Head of caudate nucleus (tissue), 42 donors: ENCODE results near the gene THYN1.

Experiments
- DNase-seq, 42 donors: peaks; one replicate each; pipeline versions ENCODE4 v3.0.0 to v3.0.0-alpha.2; 2020 to 2021; ENCODE audit warnings: mixed read lengths in 7 of 42
- intact Hi-C: fragments of 100-400 bp; cut with DNase I; formaldehyde crosslinking; loops from one replicate; pipeline ENCODE4 v1.15.0; 2022

THYN1 gene

GRCh38 chr11:134230339-134230738 is 22.8 kb downstream of the THYN1 start:
- DNase-seq = peak in 2 of 42 donors; percentile 5 to 18
- intact Hi-C loops = no loop called here

DNA sequence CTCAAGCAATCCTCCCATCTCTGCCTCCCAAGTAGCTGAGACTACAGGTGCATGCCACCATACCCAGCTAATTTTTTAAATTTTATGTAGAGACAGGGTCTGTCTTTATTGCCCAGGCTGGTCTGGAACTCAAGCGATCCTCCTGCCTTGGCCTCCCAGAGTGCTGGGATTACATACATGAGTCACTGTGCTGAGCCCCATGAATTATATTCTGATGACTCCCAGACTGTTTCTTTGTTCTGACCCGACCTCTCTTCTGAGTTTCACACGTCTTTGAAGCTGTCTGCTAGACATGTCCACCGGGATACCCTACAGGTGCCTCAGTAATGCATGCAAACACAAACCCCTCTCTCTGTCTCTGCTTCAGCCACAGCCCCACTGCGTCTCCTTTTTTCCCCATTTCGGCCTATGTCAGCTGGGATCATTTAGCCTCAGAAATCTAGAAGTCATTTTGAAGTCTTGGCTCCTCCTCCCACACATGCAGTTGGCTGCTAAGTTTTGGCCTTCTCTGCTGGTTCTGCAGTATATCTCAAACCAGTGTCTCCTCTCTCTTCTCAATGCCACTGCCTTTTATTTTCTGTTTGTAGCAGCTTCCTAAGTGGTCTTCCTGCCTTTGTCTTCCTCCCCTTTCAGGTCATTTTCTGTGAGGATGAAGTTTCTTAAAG is 23.9 kb downstream of the THYN1 start:
- intact Hi-C loops = loop anchor here (10.0 kb wide), 1 partner anchor 184 kb away; no protein-coding TSS in a partner anchor
- DNase-seq = peak in 2 of 42 donors; percentile 14 to 29

DNA sequence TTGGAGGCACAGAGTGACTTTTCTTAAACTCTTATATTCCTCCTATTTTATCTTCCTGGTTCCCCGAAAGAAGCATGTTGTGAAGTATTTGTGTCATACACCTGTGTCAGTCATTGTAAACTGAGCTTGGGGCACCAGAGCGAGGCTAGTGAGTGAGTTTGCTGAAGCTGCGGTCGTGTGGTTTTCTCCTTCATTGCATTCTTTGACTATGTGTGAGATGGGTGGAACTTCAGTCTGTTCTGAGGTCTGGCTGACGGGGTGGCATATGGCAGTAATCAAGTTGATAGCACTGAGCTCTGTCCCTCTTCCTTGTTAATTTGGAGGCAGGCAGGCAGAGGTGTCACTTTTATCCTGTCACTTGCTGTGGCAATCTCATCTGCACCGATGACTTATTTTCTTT is 24.5 kb downstream of the THYN1 start:
- intact Hi-C loops = loop anchor here (10.0 kb wide), 1 partner anchor 184 kb away; no protein-coding TSS in a partner anchor
- DNase-seq = peak in 1 of 42 donors; percentile 22

DNA sequence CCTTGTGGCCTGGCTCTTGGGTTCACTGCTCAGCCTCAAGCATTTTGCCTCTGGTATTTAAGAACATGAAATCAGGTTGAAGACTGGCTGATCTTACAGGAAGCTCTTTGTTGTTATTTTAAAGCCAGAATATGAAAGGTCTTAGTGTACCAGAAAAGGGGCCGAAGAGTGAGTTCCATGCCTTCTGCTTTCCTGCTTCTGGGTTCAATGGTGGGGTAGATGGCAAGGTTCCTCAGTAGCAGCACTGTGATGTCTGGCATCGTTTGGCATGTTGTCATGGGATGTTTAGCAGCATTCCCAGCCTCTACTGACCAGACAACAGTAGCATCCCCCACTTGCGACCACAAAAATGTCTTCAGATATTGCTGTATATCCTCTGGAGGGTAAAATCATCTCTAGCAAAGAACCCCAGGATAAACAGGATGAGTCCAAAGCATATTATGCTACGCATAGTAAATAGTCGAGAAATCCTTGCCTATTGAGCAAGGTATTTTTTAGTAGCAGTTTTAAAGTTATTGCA is 26.3 kb downstream of the THYN1 start:
- peak in 1 of 42 donors; percentile 23 for DNase-seq
- intact Hi-C loops = loop anchor here (10.0 kb wide), 1 partner anchor 182 kb away; no protein-coding TSS in a partner anchor

- intact Hi-C loops = loop anchor here (10.0 kb wide), 1 partner anchor 180 kb away; no protein-coding TSS in a partner anchor
- peak; percentile 66 to 91 (median 80) for DNase-seq
Measured at GRCh38 chr11:134224710-134225664, 28.2 kb downstream of the THYN1 start.

- intact Hi-C loops = loop anchor here (10.0 kb wide), 1 partner anchor 179 kb away; no protein-coding TSS in a partner anchor
Measured at GRCh38 chr11:134223836-134224709, 29.1 kb downstream of the THYN1 start, which contains the start of the genes NCAPD3 and VPS26B. Gene NCAPD3, minus strand, starts transcription at chr11:134223967. Its CDS starts 41 bp downstream, at chr11:134223926. Gene VPS26B, plus strand, starts transcription at chr11:134224671. Its CDS starts 452 bp downstream, at chr11:134225123.

DNA sequence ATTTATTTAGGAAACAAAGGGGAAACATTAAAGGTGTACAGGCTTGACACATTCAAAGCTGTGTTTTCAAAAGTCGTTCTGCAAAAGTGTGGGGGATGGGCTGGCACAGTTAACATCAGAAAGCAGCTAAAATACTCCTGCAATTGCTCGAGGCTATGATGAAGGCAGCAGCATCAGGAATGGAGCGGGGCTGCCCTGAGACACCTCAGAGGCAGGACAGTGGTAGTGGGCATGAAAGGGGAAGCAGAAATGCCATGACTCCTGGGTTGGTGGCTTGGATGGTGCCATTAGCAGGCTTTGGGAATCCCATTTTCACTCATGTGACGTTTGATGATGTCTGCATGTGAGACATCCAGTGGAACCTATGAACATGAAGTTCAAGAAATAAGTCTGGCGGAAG is 30.0 kb downstream of the THYN1 start:
- intact Hi-C loops = loop anchor here (10.0 kb wide), 1 partner anchor 178 kb away; no protein-coding TSS in a partner anchor

More at GRCh38 chr11:134223836-134224709, 29.1 kb downstream of the THYN1 start, which contains the start of the genes NCAPD3 and VPS26B:
- DNase-seq = peak; percentile 93 to 99 (median 96)

GRCh38 chr11:134216816-134217215 is 36.3 kb downstream of the THYN1 start:
- DNase-seq = no peak
- intact Hi-C loops = no loop called here

More for the DNA sequence above, 30.0 kb downstream of the THYN1 start:
- no peak for DNase-seq

DNA sequence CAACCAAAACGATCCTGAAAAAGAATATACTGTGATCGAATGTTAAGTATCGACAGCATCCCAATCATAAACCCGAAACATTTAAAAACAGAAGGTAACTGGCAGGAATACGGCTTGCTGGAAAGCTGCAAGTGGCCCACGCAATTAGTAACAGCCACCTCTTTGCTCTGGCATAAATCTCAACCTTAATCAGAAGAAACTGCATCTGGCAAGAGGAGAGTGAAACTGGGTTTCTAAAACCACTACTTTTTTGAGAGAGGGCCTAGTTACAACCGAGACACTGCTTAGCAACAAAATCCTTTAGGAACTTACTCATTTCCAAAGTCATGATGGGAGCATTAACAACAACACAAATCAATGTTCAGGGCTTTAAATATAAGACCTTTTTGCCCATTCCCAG is 37.3 kb downstream of the THYN1 start:
- intact Hi-C loops = no loop called here
- DNase-seq = peak in 11 of 42 donors; percentile 14 to 57 (median 28)

DNA sequence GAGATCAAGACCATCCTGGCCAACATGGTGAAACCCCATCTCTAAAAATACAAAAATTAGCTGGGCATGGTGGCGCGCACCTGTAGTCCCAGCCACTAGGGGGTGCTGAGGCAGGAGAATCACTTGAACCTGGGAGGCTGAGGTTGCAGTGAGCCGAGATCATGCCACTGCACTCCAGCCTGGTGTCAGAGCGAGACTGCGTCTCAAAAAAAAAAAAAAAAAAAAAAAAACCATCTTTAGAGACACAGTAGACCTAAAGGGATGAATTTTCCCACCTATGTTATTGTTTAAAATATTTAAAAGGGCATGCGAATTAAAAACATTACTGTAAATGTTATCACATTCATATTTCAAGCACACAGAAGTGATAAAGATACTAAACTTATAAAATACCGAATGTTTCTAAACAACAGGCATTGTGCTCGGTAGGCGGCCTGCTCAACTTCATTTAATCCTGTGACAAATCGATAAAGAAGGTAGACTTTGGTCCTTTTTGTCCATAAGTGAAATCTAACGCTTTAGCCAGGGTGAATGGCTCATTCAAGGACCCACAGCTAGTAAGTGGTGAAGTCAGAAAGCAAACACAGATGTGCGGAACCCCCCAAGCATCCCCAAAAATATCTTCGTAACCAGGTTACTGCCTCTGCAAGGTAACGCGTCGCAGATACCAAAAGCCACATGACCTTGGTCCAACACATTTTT is 45.5 kb downstream of the THYN1 start:
- peak in 18 of 42 donors; percentile 7 to 66 (median 26) for DNase-seq

DNA sequence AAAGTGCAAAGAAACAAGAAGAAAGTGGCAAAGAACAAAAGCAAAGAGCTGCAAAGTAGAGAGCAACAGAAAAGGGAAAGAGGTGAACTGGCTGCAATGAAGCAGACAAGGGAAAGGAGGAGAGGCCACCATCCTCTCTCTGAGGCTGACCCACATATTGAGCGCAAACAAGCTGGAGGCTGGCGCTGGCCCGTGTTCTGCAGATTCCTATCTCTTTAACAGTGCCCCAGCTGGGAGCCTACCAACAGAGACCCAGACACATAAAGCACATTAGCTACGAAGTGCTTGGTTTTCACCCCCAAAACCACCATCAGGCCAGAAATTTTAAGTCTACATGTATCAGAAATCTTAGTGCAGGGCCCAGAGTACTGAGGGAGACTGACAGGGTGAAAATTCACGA is 47.0 kb downstream of the THYN1 start:
- intact Hi-C loops = no loop called here
- no peak for DNase-seq

More for the DNA sequence above, 45.5 kb downstream of the THYN1 start:
- intact Hi-C loops = no loop called here

- no peak for DNase-seq
- intact Hi-C loops = no loop called here
Measured at GRCh38 chr11:134205729-134206128, 47.4 kb downstream of the THYN1 start.

- intact Hi-C loops = no loop called here
- no peak for DNase-seq
Measured at GRCh38 chr11:134202661-134203060, 50.5 kb downstream of the THYN1 start.

DNA sequence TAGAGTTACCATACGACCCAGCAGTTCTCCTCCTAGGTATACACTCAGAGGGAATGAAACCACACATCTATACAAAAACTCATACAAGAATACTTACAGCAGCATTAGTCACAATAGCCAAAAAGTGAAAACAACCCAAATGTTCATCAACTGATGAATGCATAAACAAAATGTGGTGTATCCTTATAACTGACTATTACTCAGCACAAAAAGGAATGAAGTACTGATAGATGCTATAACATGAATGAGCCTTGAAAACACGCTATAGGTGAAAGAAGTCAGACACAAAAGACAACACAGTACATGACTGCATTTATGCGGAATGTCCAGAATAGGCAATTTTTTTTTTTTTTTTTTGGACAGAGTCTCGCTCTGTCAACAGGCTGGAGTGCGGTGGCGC is 52.5 kb downstream of the THYN1 start:
- intact Hi-C loops = no loop called here
- DNase-seq = no peak

DNA sequence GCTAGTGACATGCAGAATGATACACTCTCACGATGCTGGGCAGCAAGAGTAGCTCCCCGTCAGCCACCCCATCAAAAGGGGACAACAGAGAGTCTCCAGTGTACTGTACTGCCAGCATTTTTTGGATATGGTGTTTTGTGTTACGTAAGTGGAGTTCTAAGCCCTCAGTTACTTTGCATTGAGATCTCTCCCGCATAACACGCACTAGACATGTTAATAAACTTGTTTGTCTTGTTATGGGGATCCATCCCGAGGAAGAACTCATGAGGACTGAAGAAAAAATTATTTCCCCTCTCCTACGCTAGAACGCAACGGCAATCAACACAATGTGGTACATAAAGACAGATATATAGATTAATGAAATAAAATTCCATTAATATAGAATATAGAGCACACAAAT is 53.6 kb downstream of the THYN1 start:
- no peak for DNase-seq
- intact Hi-C loops = no loop called here
